Activated T-cell treated with anti-CD3 and anti-CD28 coated beads, Interleukin-2, amount 50 U/mL, for 72 hours (primary cell): ENCODE data around the gene GALNT4. TPM values are rescaled to one million over a fixed set of nuclear protein-coding genes. Genes with fewer than 3 reads are reported as not detected.
A peak's percentile ranks its signal among the peaks of the same experiment; 100 is the strongest.

Experiments used
- ATAC-seq, 2 donors: fragments of 150-1000 bp; cut with Tn5 transposase; replicated peaks in 1 of 2; 2 replicates each; pipeline ENCODE4 v1.10.0; 2021; ENCODE audit warnings: moderate library complexity in 2 of 2, mild to moderate bottlenecking in 1 of 2
- DNase-seq, 2 donors: peaks; one replicate each; pipeline ENCODE4 v3.0.0; 2021 to 2022; ENCODE audit warnings: mixed read lengths in 1 of 2
- H3K27ac Mint-ChIP-seq: one replicate; pipeline ENCODE4 v1.8.0; 2022; ENCODE audit warnings: mild to moderate bottlenecking, moderate library complexity, mixed read lengths
- H3K27me3 Mint-ChIP-seq: one replicate; pipeline ENCODE4 v1.8.0; 2022; ENCODE audit warnings: low read depth, mixed read lengths
- H3K36me3 Mint-ChIP-seq, 2 donors: one replicate each; pipeline ENCODE4 v1.8.0; 2022; ENCODE audit warnings: mixed read lengths in 2 of 2, mild to moderate bottlenecking in 1 of 2; ENCODE audit not compliant: insufficient read depth in 2 of 2
- H3K4me1 Mint-ChIP-seq: one replicate; pipeline ENCODE4 v1.8.0; 2022; ENCODE audit warnings: low read depth, mixed read lengths
- H3K4me3 Mint-ChIP-seq, 2 donors: one replicate each; pipeline ENCODE4 v1.8.0; 2022; ENCODE audit warnings: mild to moderate bottlenecking in 2 of 2, mixed read lengths in 2 of 2, moderate library complexity in 2 of 2
- H3K9me3 Mint-ChIP-seq, 2 donors: one replicate each; pipeline ENCODE4 v1.8.0; 2022; ENCODE audit warnings: mixed read lengths in 2 of 2
- total RNA-seq, 2 donors: library from RNA; stranded (reverse); gene quantifications; one replicate each; pipeline ENCODE4 v1.2.3, GENCODE V29; 2022

Gene GALNT4
- total RNA-seq, 2 donors from 2014 or later, result 6.7 to 10.6 TPM

- Mint-ChIP-seq H3K4me1 (peaks cover 56% of the 10 kb centered on the region), H3K9me3 (no peaks in the 10 kb centered on the region), H3K27ac (peak overlapping the region; percentile 96), H3K36me3 (peaks cover 3 to 19% of the 10 kb centered on the region in 2 donors), H3K4me3 (peak overlapping the region; percentile 84 to 97), H3K27me3 (no peaks in the 10 kb centered on the region)
- DNase-seq, result no peak
- no peak for ATAC-seq
These were observed 604 bp downstream of the GALNT4 start for GRCh38 chr12:89523843-89524540.

- ATAC-seq (no peak), DNase-seq (no peak)
- no peaks in the 10 kb centered on the region for H3K27me3 Mint-ChIP-seq
- peaks cover 3 to 19% of the 10 kb centered on the region in 2 donors for H3K36me3 Mint-ChIP-seq
- H3K9me3 Mint-ChIP-seq, result no peaks in the 10 kb centered on the region
- peak overlapping the region; percentile 84 to 97 for H3K4me3 Mint-ChIP-seq
- H3K27ac Mint-ChIP-seq, result peak overlapping the region; percentile 96
- H3K4me1 Mint-ChIP-seq, result peaks cover 52% of the 10 kb centered on the region
These were observed 1.2 kb downstream of the GALNT4 start for GRCh38 chr12:89523393-89523792.

- DNase-seq (no peak), ATAC-seq (no peak)
- H3K36me3 Mint-ChIP-seq, result peaks cover 3 to 19% of the 10 kb centered on the region in 2 donors
- H3K27ac Mint-ChIP-seq, result peak overlapping the region; percentile 30
- H3K27me3 Mint-ChIP-seq, result no peaks in the 10 kb centered on the region
- H3K4me3 Mint-ChIP-seq, result peak overlapping the region; percentile 66 to 84
- peaks cover 41% of the 10 kb centered on the region for H3K4me1 Mint-ChIP-seq
- H3K9me3 Mint-ChIP-seq, result no peaks in the 10 kb centered on the region
These were observed 3.0 kb downstream of the GALNT4 start for GRCh38 chr12:89521364-89522223.

GRCh38 chr12:89517720-89518119 lies 6.9 kb downstream of the GALNT4 start:
- peak overlapping the region; percentile 17 for H3K27ac Mint-ChIP-seq
- DNase-seq (no peak), ATAC-seq (no peak)
- peaks cover 1 to 6% of the 10 kb centered on the region in 2 donors for H3K36me3 Mint-ChIP-seq
- H3K9me3 Mint-ChIP-seq, result no peaks in the 10 kb centered on the region
- H3K4me1 Mint-ChIP-seq, result peaks cover 23% of the 10 kb centered on the region
- no peaks in the 10 kb centered on the region for H3K27me3 Mint-ChIP-seq
- no peak overlapping the region for H3K4me3 Mint-ChIP-seq

- DNase-seq, result no peak
- Mint-ChIP-seq H3K27ac (no peak overlapping the region), H3K4me3 (no peak overlapping the region), H3K36me3 (peaks cover 0 to 6% of the 10 kb centered on the region in 2 donors), H3K9me3 (no peaks in the 10 kb centered on the region), H3K27me3 (no peaks in the 10 kb centered on the region), H3K4me1 (peaks cover 15% of the 10 kb centered on the region)
- ATAC-seq, result no peak
These were observed 8.0 kb downstream of the GALNT4 start for GRCh38 chr12:89516633-89517032.

- Mint-ChIP-seq H3K27ac (no peak overlapping the region), H3K36me3 (peaks cover 0 to 2% of the 10 kb centered on the region in 2 donors), H3K27me3 (no peaks in the 10 kb centered on the region), H3K4me3 (no peak overlapping the region), H3K4me1 (peaks cover 9% of the 10 kb centered on the region), H3K9me3 (no peaks in the 10 kb centered on the region)
- peak; percentile 44 to 78 for ATAC-seq
- DNase-seq, result no peak
These were observed 9.8 kb downstream of the GALNT4 start for GRCh38 chr12:89514751-89515150.

- Mint-ChIP-seq H3K4me1 (peaks cover 9% of the 10 kb centered on the region), H3K4me3 (no peak overlapping the region), H3K27me3 (no peaks in the 10 kb centered on the region), H3K27ac (no peak overlapping the region), H3K36me3 (peaks cover 0 to 2% of the 10 kb centered on the region in 2 donors), H3K9me3 (no peaks in the 10 kb centered on the region)
- DNase-seq (no peak), ATAC-seq (no peak)
These were observed 11.1 kb downstream of the GALNT4 start for GRCh38 chr12:89513544-89513943.

- H3K27me3 Mint-ChIP-seq, result no peaks in the 10 kb centered on the region
- H3K27ac Mint-ChIP-seq, result no peak overlapping the region
- H3K9me3 Mint-ChIP-seq, result no peaks in the 10 kb centered on the region
- H3K4me3 Mint-ChIP-seq, result no peak overlapping the region
- DNase-seq, result no peak
- H3K4me1 Mint-ChIP-seq, result peaks cover 11% of the 10 kb centered on the region
- ATAC-seq, result no peak
- H3K36me3 Mint-ChIP-seq, result peaks cover 2 to 4% of the 10 kb centered on the region in 2 donors
These were observed 17.4 kb downstream of the GALNT4 start for GRCh38 chr12:89507015-89507824.

- ATAC-seq, result no peak
- DNase-seq, result no peak
- Mint-ChIP-seq H3K4me1 (peaks cover 11% of the 10 kb centered on the region), H3K9me3 (no peaks in the 10 kb centered on the region), H3K4me3 (no peak overlapping the region), H3K36me3 (peaks cover 1 to 4% of the 10 kb centered on the region in 2 donors), H3K27ac (no peak overlapping the region), H3K27me3 (no peaks in the 10 kb centered on the region)
These were observed 18.5 kb downstream of the GALNT4 start for GRCh38 chr12:89506050-89506449.

- Mint-ChIP-seq H3K9me3 (no peaks in the 10 kb centered on the region), H3K27ac (peak overlapping the region; percentile 27), H3K4me1 (peaks cover 6% of the 10 kb centered on the region), H3K4me3 (no peak overlapping the region), H3K27me3 (no peaks in the 10 kb centered on the region), H3K36me3 (peaks cover 1 to 6% of the 10 kb centered on the region in 2 donors)
- DNase-seq (no peak), ATAC-seq (no peak)
These were observed 19.8 kb downstream of the GALNT4 start for GRCh38 chr12:89504560-89505346.

- H3K9me3 Mint-ChIP-seq, result no peaks in the 10 kb centered on the region
- peaks cover 1 to 6% of the 10 kb centered on the region in 2 donors for H3K36me3 Mint-ChIP-seq
- peaks cover 6% of the 10 kb centered on the region for H3K4me1 Mint-ChIP-seq
- no peak for DNase-seq
- no peak overlapping the region for H3K4me3 Mint-ChIP-seq
- H3K27me3 Mint-ChIP-seq, result no peaks in the 10 kb centered on the region
- no peak for ATAC-seq
- H3K27ac Mint-ChIP-seq, result no peak overlapping the region
These were observed 22.8 kb downstream of the GALNT4 start for GRCh38 chr12:89501793-89502192.

- ATAC-seq (no peak), DNase-seq (no peak)
- H3K27me3 Mint-ChIP-seq, result no peaks in the 10 kb centered on the region
- no peak overlapping the region for H3K27ac Mint-ChIP-seq
- no peak overlapping the region for H3K4me3 Mint-ChIP-seq
- H3K4me1 Mint-ChIP-seq, result peaks cover 11% of the 10 kb centered on the region
- no peaks in the 10 kb centered on the region for H3K9me3 Mint-ChIP-seq
- peaks cover 1 to 5% of the 10 kb centered on the region in 2 donors for H3K36me3 Mint-ChIP-seq
These were observed 24.7 kb downstream of the GALNT4 start for GRCh38 chr12:89499857-89500256.
